Osteoblast (primary cell): Measurements from ENCODE around the gene NDUFAB1. TPM values are rescaled to one million over a fixed set of nuclear protein-coding genes. Genes with fewer than 3 reads are reported as not detected.

Experiments used
- DNase-seq: peaks from one replicate; pipeline ENCODE4 v3.0.0; 2011; ENCODE audit warnings: low spot score, mixed read lengths; ENCODE audit not compliant: insufficient read length; ENCODE audit errors: missing footprints
- H2AFZ ChIP-seq: 2 replicates; pipeline ENCODE4 v1.6.0; 2011; ENCODE audit warnings: mild to moderate bottlenecking, low read length
- H3K27ac ChIP-seq: 2 replicates; pipeline ENCODE4 v1.5.1; 2011; ENCODE audit warnings: mild to moderate bottlenecking, low read depth, low read length, moderate library complexity
- H3K27me3 ChIP-seq: 2 replicates; pipeline ENCODE4 v1.6.0; 2012; ENCODE audit warnings: mild to moderate bottlenecking, control low read depth, inconsistent platforms, low read length, moderate library complexity; ENCODE audit not compliant: insufficient read depth
- H3K36me3 ChIP-seq: 2 replicates; pipeline ENCODE4 v1.5.1; 2011; ENCODE audit warnings: mild to moderate bottlenecking, low read length, control low read depth, moderate library complexity; ENCODE audit not compliant: insufficient read depth
- H3K4me1 ChIP-seq: 2 replicates; pipeline ENCODE4 v1.5.1; 2011; ENCODE audit warnings: mild to moderate bottlenecking, low read length, control low read depth, moderate library complexity; ENCODE audit not compliant: insufficient read depth
- H3K4me2 ChIP-seq: 2 replicates; pipeline ENCODE4 v1.6.0; 2011; ENCODE audit warnings: mild to moderate bottlenecking, low read length; ENCODE audit not compliant: insufficient read depth
- H3K4me3 ChIP-seq: fragments of 200-600 bp; sonication (generic); 3 replicates; pipeline ENCODE4 v1.5.1; 2012; ENCODE audit warnings: mild to moderate bottlenecking, low read length, inconsistent platforms; ENCODE audit not compliant: insufficient read depth
- H3K79me2 ChIP-seq: 2 replicates; pipeline ENCODE4 v1.6.0; 2012; ENCODE audit warnings: mild to moderate bottlenecking, low read length, control low read depth, inconsistent platforms; ENCODE audit not compliant: insufficient read depth
- H3K9me3 ChIP-seq: 2 replicates; pipeline ENCODE4 v1.5.1; 2011; ENCODE audit warnings: low read depth, low read length, control low read depth
- H4K20me1 ChIP-seq: 2 replicates; pipeline ENCODE4 v1.6.0; 2012; ENCODE audit warnings: mild to moderate bottlenecking, low read length, control low read depth; ENCODE audit not compliant: insufficient read depth
- CTCF ChIP-seq: IDR thresholded peaks from 2 replicates; pipeline ENCODE4 v1.5.1; 2011; ENCODE audit warnings: mild to moderate bottlenecking, low read depth, low read length, moderate library complexity; ENCODE audit errors: extremely low read depth
- total RNA-seq: library from RNA; depleted of rRNA; stranded (reverse); fragments of >200 nt; gene quantifications from 2 replicates; pipeline ENCODE4 v1.2.3, GENCODE V29; 2012

Gene NDUFAB1
- total RNA-seq, 1 donor = 43.1 TPM

GRCh38 chr16:23567602-23568001 is 28.5 kb downstream of the NDUFAB1 start:
- H3K36me3 ChIP-seq = peaks cover 98% of the 10 kb centered on the region
- no peak overlapping the region for H3K4me3 ChIP-seq
- no peaks in the 10 kb centered on the region for H3K9me3 ChIP-seq
- H3K4me1 ChIP-seq = no peaks in the 10 kb centered on the region
- no peak overlapping the region for H3K4me2 ChIP-seq
- no peak for DNase-seq
- peaks cover 22% of the 10 kb centered on the region for H4K20me1 ChIP-seq
- H3K79me2 ChIP-seq = peaks cover 13% of the 10 kb centered on the region
- no peaks in the 10 kb centered on the region for H3K27me3 ChIP-seq
- no peak for TF ChIP-seq CTCF
- H3K27ac ChIP-seq = no peak overlapping the region
- H2AFZ ChIP-seq = no peak overlapping the region

GRCh38 chr16:23566724-23567123 is 29.4 kb downstream of the NDUFAB1 start:
- DNase-seq = no peak
- TF ChIP-seq CTCF = no peak
- Histone ChIP-seq H4K20me1 (peaks cover 23% of the 10 kb centered on the region), H2AFZ (no peak overlapping the region), H3K36me3 (peaks cover 98% of the 10 kb centered on the region), H3K4me2 (no peak overlapping the region), H3K4me1 (no peaks in the 10 kb centered on the region), H3K9me3 (no peaks in the 10 kb centered on the region), H3K27ac (no peak overlapping the region), H3K4me3 (no peak overlapping the region), H3K79me2 (peaks cover 18% of the 10 kb centered on the region), H3K27me3 (no peaks in the 10 kb centered on the region)

DNA sequence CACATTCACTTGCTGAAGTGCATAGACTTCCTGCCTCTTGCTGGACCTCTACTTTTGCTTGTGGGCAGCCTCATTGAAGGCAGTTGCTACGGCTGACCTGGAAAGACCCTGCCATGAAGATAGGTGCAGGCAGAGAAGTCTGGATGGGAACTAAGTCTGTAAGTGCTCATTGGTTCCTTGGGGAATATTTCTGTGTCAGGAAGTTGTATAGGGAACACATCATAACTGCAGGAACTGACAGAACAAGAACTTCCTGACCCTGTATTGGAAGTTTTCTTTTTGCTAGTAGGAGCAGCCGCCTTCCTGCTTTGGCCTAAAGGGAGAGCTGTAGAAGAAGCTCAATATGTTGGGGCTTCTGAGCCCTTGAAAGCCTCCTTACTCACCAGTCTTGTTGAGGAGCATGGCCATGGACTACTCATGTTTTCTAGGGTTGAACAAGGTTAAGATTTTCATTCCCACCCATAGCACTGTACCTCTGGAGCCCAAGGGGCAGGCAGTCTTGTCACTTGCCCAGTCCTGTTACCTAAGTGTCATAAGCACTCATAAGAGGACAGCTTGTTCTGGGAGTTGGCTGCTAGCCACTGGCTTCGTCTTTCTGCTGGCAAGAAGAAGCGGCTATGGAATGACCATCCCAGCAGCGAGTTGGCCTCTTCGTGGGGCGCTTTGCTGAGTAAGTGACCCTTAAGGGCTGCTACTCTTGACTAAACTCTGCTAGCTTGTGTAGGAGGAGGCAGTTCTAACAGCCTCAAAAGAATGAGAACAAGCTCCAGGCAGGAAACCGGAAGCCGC is 31.3 kb downstream of the NDUFAB1 start:
- no peak overlapping the region for H3K27ac ChIP-seq
- H4K20me1 ChIP-seq = peaks cover 32% of the 10 kb centered on the region
- peaks cover 98% of the 10 kb centered on the region for H3K36me3 ChIP-seq
- no peaks in the 10 kb centered on the region for H3K27me3 ChIP-seq
- no peak for TF ChIP-seq CTCF
- no peak overlapping the region for H2AFZ ChIP-seq
- H3K4me3 ChIP-seq = no peak overlapping the region
- H3K9me3 ChIP-seq = no peaks in the 10 kb centered on the region
- H3K4me2 ChIP-seq = no peak overlapping the region
- H3K4me1 ChIP-seq = no peaks in the 10 kb centered on the region
- H3K79me2 ChIP-seq = peaks cover 38% of the 10 kb centered on the region
- no peak for DNase-seq

DNA sequence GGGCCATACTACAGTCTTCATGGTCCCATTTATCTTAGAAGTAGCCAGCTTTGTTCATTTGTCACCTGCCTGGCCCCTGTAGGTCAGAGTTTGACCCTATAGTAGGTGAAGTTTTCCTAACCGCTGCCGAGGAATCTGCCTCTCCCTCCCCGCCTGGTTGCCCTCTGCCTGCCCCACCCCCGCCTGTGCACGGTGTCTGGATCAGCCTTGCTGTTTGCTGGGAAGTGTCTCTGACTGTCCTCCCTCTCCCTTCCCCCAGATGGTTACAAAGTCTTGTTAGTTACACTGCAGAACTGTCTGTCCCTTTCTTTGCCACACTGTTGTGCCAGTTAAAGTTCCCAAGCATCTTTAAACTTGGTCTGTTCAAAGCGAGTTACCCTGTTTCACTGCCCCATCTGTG is 32.9 kb downstream of the NDUFAB1 start:
- Histone ChIP-seq H2AFZ (no peak overlapping the region), H3K4me1 (peaks cover 13% of the 10 kb centered on the region), H3K79me2 (peaks cover 54% of the 10 kb centered on the region), H3K9me3 (no peaks in the 10 kb centered on the region), H3K27ac (no peak overlapping the region), H3K4me2 (no peak overlapping the region), H3K36me3 (peaks cover 91% of the 10 kb centered on the region), H3K4me3 (no peak overlapping the region), H3K27me3 (no peaks in the 10 kb centered on the region), H4K20me1 (peaks cover 37% of the 10 kb centered on the region)
- no peak for TF ChIP-seq CTCF
- DNase-seq = no peak
